SK-N-SH (cell line): ENCODE measurements around the gene KCNN3. TPM values are rescaled to one million over a fixed set of nuclear protein-coding genes. Genes with fewer than 3 reads are reported as not detected.

Source experiments
- CTCF ChIA-PET: fragments of 300-600, 350-600 bp; formaldehyde crosslinking; extraction: SDS; loops from one replicate; lab custom pipeline; 2021; lab: Yijun Ruan, JAX
- POLR2A ChIA-PET: fragments of 350-600 bp; sonication (Branson Sonifier 250); formaldehyde crosslinking; extraction: SDS; loops from one replicate; lab custom pipeline; 2020; ENCODE audit warnings: antibody characterized with exemption, inconsistent platforms; lab: Yijun Ruan, JAX
- DNase-seq: peaks from one replicate; pipeline ENCODE4 v3.0.0; 2012
- H2AFZ ChIP-seq: fragments of 200-600 bp; sonication (generic); 2 replicates; pipeline ENCODE4 v1.8.1; 2016; ENCODE audit warnings: antibody characterized with exemption, mild to moderate bottlenecking, low read depth
- H3F3A ChIP-seq: fragments of 200-600 bp; sonication (generic); replicated peaks from 2 replicates; pipeline ENCODE3; 2016; ENCODE audit warnings: antibody characterized with exemption, mild to moderate bottlenecking; ENCODE audit not compliant: insufficient read depth
- H3K27ac ChIP-seq, 2 experiments: fragments of 200-500 bp in 1 of 2; fragments of 200-600 bp in 1 of 2; sonication (Bioruptor generic) in 1 of 2; sonication (generic), shearing (Covaris generic) in 1 of 2; 2 replicates each; pipeline versions ENCODE4 v1.5.1 to v1.6.1; 2014 to 2016; ENCODE audit warnings: low read depth in 2 of 2, inconsistent platforms in 1 of 2, low read length in 1 of 2, mild to moderate bottlenecking in 1 of 2, mixed read lengths in 1 of 2
- H3K27me3 ChIP-seq: fragments of 200-600 bp; sonication (generic), shearing (Covaris generic); 2 replicates; pipeline ENCODE4 v1.6.1; 2016; ENCODE audit warnings: mixed run types; ENCODE audit not compliant: insufficient read depth
- H3K36me3 ChIP-seq, 2 experiments: fragments of 200-500 bp in 1 of 2; fragments of 200-600 bp in 1 of 2; sonication (Bioruptor generic) in 1 of 2; sonication (generic) in 1 of 2; replicated peaks in 1 of 2; 2 replicates each; pipeline versions ENCODE3 to v1.5.1; 2014 to 2016; ENCODE audit warnings: low read length in 1 of 2, mild to moderate bottlenecking in 1 of 2; ENCODE audit not compliant: insufficient read depth in 2 of 2, control insufficient read depth in 1 of 2
- H3K4me1 ChIP-seq, 2 experiments: fragments of 200-500 bp in 1 of 2; fragments of 200-600 bp in 1 of 2; sonication (Bioruptor generic) in 1 of 2; sonication (generic), shearing (Covaris generic) in 1 of 2; 2 replicates each; pipeline versions ENCODE4 v1.5.1 to v1.6.1; 2014 to 2016; ENCODE audit warnings: low read depth in 1 of 2, low read length in 1 of 2, mixed run types in 1 of 2; ENCODE audit not compliant: insufficient read depth in 2 of 2, control insufficient read depth in 1 of 2
- H3K4me2 ChIP-seq: fragments of 200-600 bp; sonication (generic), shearing (Covaris generic); 2 replicates; pipeline ENCODE4 v1.6.1; 2017; ENCODE audit warnings: mixed run types
- H3K4me3 ChIP-seq, 2 experiments: fragments of 200-500 bp in 1 of 2; fragments of 200-600 bp in 1 of 2; sonication (Bioruptor generic) in 1 of 2; sonication (generic), shearing (Covaris generic) in 1 of 2; 2 replicates each; pipeline versions ENCODE4 v1.5.1 to v1.8.1; 2014 to 2016; ENCODE audit warnings: low read depth in 2 of 2, inconsistent platforms in 1 of 2, low read length in 1 of 2, mild to moderate bottlenecking in 1 of 2, mixed read lengths in 1 of 2, moderate library complexity in 1 of 2
- H3K79me2 ChIP-seq: fragments of 200-600 bp; sonication (generic); 2 replicates; pipeline ENCODE4 v1.8.1; 2017; ENCODE audit warnings: mild to moderate bottlenecking; ENCODE audit not compliant: insufficient read depth
- H3K9ac ChIP-seq: fragments of 200-600 bp; sonication (generic); 2 replicates; pipeline ENCODE4 v1.6.1; 2017; ENCODE audit warnings: mixed run types
- H3K9me2 ChIP-seq: fragments of 200-600 bp; sonication (generic); 2 replicates; pipeline ENCODE4 v1.6.1; 2017; ENCODE audit warnings: mixed run types
- H3K9me3 ChIP-seq: fragments of 200-600 bp; sonication (generic); 2 replicates; pipeline ENCODE4 v1.6.1; 2017; ENCODE audit warnings: mixed run types, mild to moderate bottlenecking, moderate library complexity
- H4K20me1 ChIP-seq: fragments of 200-600 bp; sonication (generic); 2 replicates; pipeline ENCODE4 v1.6.1; 2017; ENCODE audit warnings: mild to moderate bottlenecking, mixed run types; ENCODE audit not compliant: insufficient read depth
- CTCF ChIP-seq: fragments of 200-600 bp; sonication (generic); IDR thresholded peaks from 2 replicates; pipeline ENCODE4 v1.6.1; 2017; ENCODE audit warnings: antibody characterized with exemption, mild to moderate bottlenecking, moderate library complexity
- IRF3 ChIP-seq: fragments of 150-350 bp; IDR thresholded peaks from 2 replicates; pipeline ENCODE4 v1.6.1; 2016; ENCODE audit warnings: mild to moderate bottlenecking, low read depth, low read length
- MXI1 ChIP-seq: IDR thresholded peaks from 2 replicates; pipeline ENCODE4 v1.6.1; 2012; ENCODE audit warnings: mild to moderate bottlenecking, low read depth, low read length, improper control_type of control experiment
- NRF1 ChIP-seq: IDR thresholded peaks from 2 replicates; pipeline ENCODE4 v1.6.1; 2012; ENCODE audit warnings: low read depth, mild to moderate bottlenecking, low read length
- RCOR1 ChIP-seq: fragments of 150-350 bp; IDR thresholded peaks from 2 replicates; pipeline ENCODE4 v1.6.1; 2017; ENCODE audit warnings: antibody characterized with exemption, low read length
- REST ChIP-seq: IDR thresholded peaks from 2 replicates; pipeline ENCODE4 v1.6.1; 2012; ENCODE audit warnings: mild to moderate bottlenecking, low read depth, low read length, moderate library complexity
- RFX5 ChIP-seq: IDR thresholded peaks from 2 replicates; pipeline ENCODE4 v1.6.1; 2012; ENCODE audit warnings: mild to moderate bottlenecking, improper control_type of control experiment, low read length
- RXRA ChIP-seq: IDR thresholded peaks from 2 replicates; pipeline ENCODE4 v1.4.0; 2012; ENCODE audit warnings: low read depth, mild to moderate bottlenecking, borderline replicate concordance
- SIN3A ChIP-seq: IDR thresholded peaks from 2 replicates; pipeline ENCODE4 v1.6.1; 2012; ENCODE audit warnings: low read depth, mild to moderate bottlenecking, low read length, moderate library complexity, borderline replicate concordance
- SMC3 ChIP-seq: IDR thresholded peaks from 2 replicates; pipeline ENCODE4 v1.6.1; 2012; ENCODE audit warnings: low read depth, low read length, improper control_type of control experiment
- TAF1 ChIP-seq: IDR thresholded peaks from 2 replicates; pipeline ENCODE4 v1.6.1; 2012; ENCODE audit warnings: low read depth, mild to moderate bottlenecking, low read length, moderate library complexity, borderline replicate concordance
- TCF12 ChIP-seq: IDR thresholded peaks from 2 replicates; pipeline ENCODE4 v1.4.0; 2012
- YY1 ChIP-seq: IDR thresholded peaks from 2 replicates; pipeline ENCODE4 v1.4.0; 2012; ENCODE audit warnings: low read depth, mild to moderate bottlenecking
- ZBTB33 ChIP-seq: IDR thresholded peaks from 2 replicates; pipeline ENCODE4 v1.4.0; 2012; ENCODE audit warnings: low read depth, borderline replicate concordance
- WGBS: methylation state at CpG from one replicate; pipeline ENCODE4 v1.1.6; 2017; ENCODE audit warnings: low lambda C conversion rate; 5-methylcytosine and 5-hydroxymethylcytosine counted together
- polyA plus RNA-seq, 3 experiments: library from polyadenylated mRNA; depleted of rRNA; stranded (reverse); fragments of >200 nt; gene quantifications; 2 replicates each; pipeline ENCODE4 v1.2.3, GENCODE V29; 2012

The KCNN3 gene
- polyA plus RNA-seq, 1 of the 3 experiments (the other 2 are of a cell fraction), result 0.16 TPM

- no peaks in the 10 kb centered on the region; the same call in 1 of the 2 replicates for H3K27me3 ChIP-seq
- CTCF ChIA-PET, result interaction anchor here (0.7 to 1.8 kb wide), 4 partner anchors 9 to 190 kb away, joined by 3 to 4 read pairs (median 3); no protein-coding TSS in a partner anchor
Observed at GRCh38 chr1:154689083-154689482, 181.0 kb downstream of the KCNN3 start.

More at GRCh38 chr1:154689083-154689482, 181.0 kb downstream of the KCNN3 start:
- no peaks in the 10 kb centered on the region for H4K20me1 ChIP-seq
- no peak overlapping the region for H2AFZ ChIP-seq
- no peaks in the 10 kb centered on the region for H3K79me2 ChIP-seq
- H3F3A ChIP-seq, result no peaks in the 10 kb centered on the region
- H3K9ac ChIP-seq, result no peak overlapping the region
- H3K27ac ChIP-seq, result no peak overlapping the region
- POLR2A ChIA-PET, result no interaction called here
- DNase-seq, result no peak
- no peak overlapping the region for H3K4me2 ChIP-seq
- H3K4me1 ChIP-seq, result no peaks in the 10 kb centered on the region; a peak in 1 of 4 replicates
- WGBS, result 56% methylated on average over 3 of the region's 3 CpGs
- TF ChIP-seq TCF12 (no peak), RXRA (no peak), CTCF (no peak), ZBTB33 (no peak), SMC3 (no peak), REST (no peak), YY1 (no peak), NRF1 (no peak), RCOR1 (no peak), TAF1 (no peak), SIN3A (no peak), IRF3 (no peak), RFX5 (no peak), MXI1 (no peak)
- no peaks in the 10 kb centered on the region for H3K9me3 ChIP-seq
- H3K4me3 ChIP-seq, result no peak overlapping the region
- H3K9me2 ChIP-seq, result no peaks in the 10 kb centered on the region
- H3K36me3 ChIP-seq, result no peaks in the 10 kb centered on the region
